Body of pancreas (tissue), 4 donors: ENCODE measurements around the gene DENND2D. TPM values are rescaled to one million over a fixed set of nuclear protein-coding genes. Genes with fewer than 3 reads are reported as not detected.

ENCODE experiments used
- ATAC-seq: fragments of 150-250 bp; one replicate; pipeline ENCODE4 v1.9.1; 2016
- DNase-seq, 4 donors: peaks; one replicate each; pipeline ENCODE4 v3.0.0-alpha.2; 2019
- H3K27ac ChIP-seq, 4 donors: fragments of 200-600 bp; sonication (generic); 1 replicate in 3 of 4; 2 replicates in 1 of 4; pipeline versions ENCODE4 v1.5.1 to v1.6.1; 2016 to 2019; ENCODE audit warnings: mild to moderate bottlenecking in 1 of 4, mixed read lengths in 1 of 4, moderate library complexity in 1 of 4
- H3K27me3 ChIP-seq, 2 donors: fragments of 200-600 bp; sonication (generic); one replicate each; pipeline ENCODE4 v1.6.0; 2016; ENCODE audit warnings: mild to moderate bottlenecking in 1 of 2
- H3K36me3 ChIP-seq, 2 donors: fragments of 200-600 bp; sonication (generic); replicated peaks in 1 of 2; 2 replicates each; pipeline ENCODE4 v1.5.1; 2016; ENCODE audit warnings: low read depth in 2 of 2; ENCODE audit not compliant: insufficient read depth in 1 of 2
- H3K4me1 ChIP-seq: fragments of 200-600 bp; sonication (generic); one replicate; pipeline ENCODE4 v1.6.0; 2016
- H3K4me3 ChIP-seq, 2 donors: fragments of 200-600 bp; sonication (generic); 1 replicate in 1 of 2; 2 replicates in 1 of 2; pipeline ENCODE4 v1.5.1; 2016 to 2019
- H3K9me3 ChIP-seq, 3 donors: fragments of 200-600 bp; sonication (generic); 1 replicate in 2 of 3; 2 replicates in 1 of 3; pipeline ENCODE4 v1.5.1; 2016
- POLR2A ChIP-seq, 3 donors: fragments of 450-650 bp; IDR thresholded peaks; one replicate each; pipeline ENCODE4 v1.6.1; 2016; ENCODE audit warnings: antibody characterized with exemption in 3 of 3, mild to moderate bottlenecking in 2 of 3
- WGBS, 2 donors: methylation state at CpG; one replicate each; pipeline ENCODE4 v1.1.5; 2017; 5-methylcytosine and 5-hydroxymethylcytosine counted together
- intact Hi-C: fragments of 100-400 bp; cut with DNase I; formaldehyde crosslinking; loops from one replicate; pipeline ENCODE4 v1.15.1; 2023
- total RNA-seq, 2 donors: library from RNA; depleted of rRNA; stranded (reverse); fragments of >200 nt; gene quantifications; one replicate each; pipeline ENCODE4 v1.1.0, GENCODE V29; 2016
- TF ChIP-seq, protein P1 (sequence below), 7 experiments: fragments of 450-650 bp in 4 of 7; fragments of 200-600 bp in 3 of 7; sonication (generic) in 3 of 7; IDR thresholded peaks; one replicate each; pipeline ENCODE4 v1.5.1; 2016 to 2019; ENCODE audit warnings: antibody characterized with exemption in 7 of 7

The DENND2D gene
- total RNA-seq, 2 donors from 2014 or later: 16.1 to 35.3 TPM

DNA sequence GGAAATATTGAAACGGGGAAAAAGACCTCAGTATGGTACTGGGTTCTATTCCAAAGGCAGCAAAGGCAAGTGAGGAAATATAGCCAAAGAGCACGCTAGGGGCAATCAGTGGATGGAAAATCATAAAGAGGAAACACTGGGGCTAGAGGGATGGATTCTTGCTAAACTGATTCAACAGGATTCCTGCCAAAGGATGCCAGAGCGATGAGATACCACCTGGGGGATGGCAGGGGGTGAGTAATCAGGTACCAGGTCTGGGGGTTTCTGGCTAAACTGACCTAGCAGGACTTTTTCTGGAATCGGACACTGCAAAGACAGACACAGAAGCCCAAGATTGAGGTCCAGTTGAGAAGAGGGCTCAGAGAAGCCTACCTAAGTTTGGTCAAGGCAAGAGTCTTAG is 33.8 kb upstream of the DENND2D start:
- Histone ChIP-seq H3K27me3 (no peaks in the 10 kb centered on the region), H3K36me3 (no peaks in the 10 kb centered on the region), H3K4me1 (no peaks in the 10 kb centered on the region), H3K4me3 (no peak overlapping the region), H3K27ac (no peak overlapping the region), H3K9me3 (no peaks in the 10 kb centered on the region)
- DNase-seq: no peak
- intact Hi-C loops: no loop called here
- WGBS, 2 donors: 77 to 86% methylated on average over 4 of the region's 4 CpGs
- ATAC-seq: no peak
- TF ChIP-seq, protein P1, sequence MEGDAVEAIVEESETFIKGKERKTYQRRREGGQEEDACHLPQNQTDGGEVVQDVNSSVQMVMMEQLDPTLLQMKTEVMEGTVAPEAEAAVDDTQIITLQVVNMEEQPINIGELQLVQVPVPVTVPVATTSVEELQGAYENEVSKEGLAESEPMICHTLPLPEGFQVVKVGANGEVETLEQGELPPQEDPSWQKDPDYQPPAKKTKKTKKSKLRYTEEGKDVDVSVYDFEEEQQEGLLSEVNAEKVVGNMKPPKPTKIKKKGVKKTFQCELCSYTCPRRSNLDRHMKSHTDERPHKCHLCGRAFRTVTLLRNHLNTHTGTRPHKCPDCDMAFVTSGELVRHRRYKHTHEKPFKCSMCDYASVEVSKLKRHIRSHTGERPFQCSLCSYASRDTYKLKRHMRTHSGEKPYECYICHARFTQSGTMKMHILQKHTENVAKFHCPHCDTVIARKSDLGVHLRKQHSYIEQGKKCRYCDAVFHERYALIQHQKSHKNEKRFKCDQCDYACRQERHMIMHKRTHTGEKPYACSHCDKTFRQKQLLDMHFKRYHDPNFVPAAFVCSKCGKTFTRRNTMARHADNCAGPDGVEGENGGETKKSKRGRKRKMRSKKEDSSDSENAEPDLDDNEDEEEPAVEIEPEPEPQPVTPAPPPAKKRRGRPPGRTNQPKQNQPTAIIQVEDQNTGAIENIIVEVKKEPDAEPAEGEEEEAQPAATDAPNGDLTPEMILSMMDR (IDR thresholded peaks at IDR 0.05): no peak
- no peak for TF ChIP-seq POLR2A (IDR thresholded peaks at IDR 0.05)

- WGBS, 2 donors: 92% methylated on average over 3 of the region's 3 CpGs
- intact Hi-C loops: no loop called here
Measured at GRCh38 chr1:111232134-111232533, 31.7 kb upstream of the DENND2D start.

DNA sequence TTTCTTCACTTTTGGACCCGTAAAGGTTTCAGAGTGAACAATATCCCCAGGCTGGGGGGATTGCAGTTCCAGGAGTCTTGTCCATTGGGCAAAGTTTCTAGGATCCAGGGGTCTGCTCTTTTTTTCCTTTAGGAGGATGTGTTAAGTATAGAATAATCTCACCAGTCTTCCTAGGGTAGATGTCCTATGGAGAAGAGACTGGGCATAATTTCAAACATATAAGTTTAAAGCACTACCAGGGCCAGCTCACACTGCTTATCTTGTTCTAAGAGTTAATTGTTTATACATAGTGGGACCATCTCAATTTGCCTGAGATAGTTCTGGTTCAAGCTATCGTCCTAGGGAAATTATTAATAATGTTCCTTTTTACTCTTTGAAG is 28.3 kb upstream of the DENND2D start:
- ATAC-seq (no peak), DNase-seq (no peak)
- intact Hi-C loops: loop anchor here (5.0 kb wide), 1 partner anchor 174 kb away; no protein-coding TSS in a partner anchor

More at GRCh38 chr1:111232134-111232533, 31.7 kb upstream of the DENND2D start:
- no peaks in the 10 kb centered on the region for H3K9me3 ChIP-seq
- no peaks in the 10 kb centered on the region for H3K27me3 ChIP-seq
- ATAC-seq (no peak), DNase-seq (no peak)
- no peak overlapping the region for H3K27ac ChIP-seq
- H3K4me3 ChIP-seq: no peak overlapping the region
- H3K4me1 ChIP-seq: peaks cover 17% of the 10 kb centered on the region
- TF ChIP-seq, protein P1 (IDR thresholded peaks at IDR 0.05): no peak
- no peak for TF ChIP-seq POLR2A (IDR thresholded peaks at IDR 0.05)
- no peaks in the 10 kb centered on the region for H3K36me3 ChIP-seq

DNA sequence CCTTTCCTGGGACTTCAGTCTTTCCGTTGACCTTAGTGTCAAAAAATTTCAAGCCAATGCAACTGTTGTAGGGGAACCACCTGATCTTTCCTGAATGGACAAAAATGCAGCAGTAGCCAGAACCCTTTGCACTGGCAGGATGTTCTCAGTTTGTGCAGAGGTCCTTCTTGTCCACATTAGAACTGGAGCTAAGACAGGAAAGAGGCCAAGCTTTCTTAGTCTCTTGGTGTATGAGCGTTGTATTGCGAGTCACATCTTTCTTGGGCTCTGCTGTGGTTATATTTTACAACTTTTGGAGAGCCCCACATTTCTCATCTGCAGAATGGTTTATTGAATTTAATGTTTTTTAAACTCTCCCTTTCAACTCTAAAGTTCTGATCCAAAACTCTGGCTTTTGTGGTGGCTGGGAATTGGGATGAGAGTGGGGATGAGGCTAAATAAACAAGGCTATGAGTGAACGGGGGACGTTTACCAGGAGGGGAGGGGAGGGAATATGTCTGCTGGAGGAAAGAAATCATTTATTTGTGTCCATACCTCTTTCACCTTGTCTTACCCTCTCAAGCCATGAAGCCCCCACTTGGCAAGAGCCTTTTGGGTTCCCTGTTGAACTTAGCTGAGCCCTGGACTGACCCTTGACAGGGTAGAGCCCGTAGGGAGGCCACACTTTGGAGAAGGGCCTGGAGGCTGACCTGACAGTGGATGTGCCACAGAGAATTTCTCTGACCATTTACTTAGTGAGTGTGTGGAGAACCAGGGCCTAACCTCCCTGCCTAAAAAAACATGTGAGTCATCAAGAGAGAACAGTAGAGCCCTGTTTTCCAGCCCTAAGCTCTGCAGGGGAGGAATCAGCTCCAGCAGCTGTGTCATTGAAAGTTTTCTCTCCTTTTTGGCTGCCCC is 27.7 kb upstream of the DENND2D start:
- WGBS, 2 donors: 76 to 80% methylated on average over 6 of the region's 6 CpGs
- DNase-seq (peak in 3 of 4 donors; percentile 23 to 56 (median 53)), ATAC-seq (peak; percentile 94)
- Histone ChIP-seq H3K27me3 (no peaks in the 10 kb centered on the region), H3K36me3 (no peaks in the 10 kb centered on the region), H3K4me3 (no peak overlapping the region), H3K27ac (peak overlapping the region; percentile 54 to 83 (median 69)), H3K4me1 (peaks cover 21% of the 10 kb centered on the region), H3K9me3 (no peaks in the 10 kb centered on the region)
- TF ChIP-seq, protein P1 (IDR thresholded peaks at IDR 0.05): no peak
- TF ChIP-seq POLR2A (IDR thresholded peaks at IDR 0.05): peak in 2 of 3 donors; percentile 8 to 37
- intact Hi-C loops: loop anchor here (5.0 kb wide), 1 partner anchor 174 kb away; no protein-coding TSS in a partner anchor

More for the DNA sequence above, 28.3 kb upstream of the DENND2D start:
- Histone ChIP-seq H3K4me3 (no peak overlapping the region), H3K27ac (peak overlapping the region; percentile 18 to 83 (median 67)), H3K36me3 (no peaks in the 10 kb centered on the region), H3K4me1 (peaks cover 21% of the 10 kb centered on the region), H3K27me3 (no peaks in the 10 kb centered on the region), H3K9me3 (no peaks in the 10 kb centered on the region)
- 57 to 67% methylated on average over 2 of the region's 2 CpGs for WGBS, 2 donors
- no peak for TF ChIP-seq POLR2A (IDR thresholded peaks at IDR 0.05)
- TF ChIP-seq, protein P1 (IDR thresholded peaks at IDR 0.05): no peak
